Psoas muscle (tissue), 8 donors: ENCODE data around the gene TMTC2. TPM values are rescaled to one million over a fixed set of nuclear protein-coding genes. Genes with fewer than 3 reads are reported as not detected.

Source experiments
- ATAC-seq, 4 donors: fragments of 200-7000 bp; cut with Tn5 transposase; one replicate each; pipeline ENCODE4 v1.9.1; 2020; ENCODE audit warnings: moderate library complexity in 3 of 4, mild to moderate bottlenecking in 2 of 4
- DNase-seq, 2 donors: peaks; one replicate each; pipeline ENCODE4 v3.0.0-alpha.2; 2020
- H3K27ac ChIP-seq: fragments of 200-600 bp; one replicate; pipeline ENCODE4 v1.8.0; 2022
- H3K27me3 ChIP-seq, 3 donors: fragments of 200-600 bp in 1 of 3; one replicate each; pipeline versions ENCODE4 v1.6.1 to v1.8.0; 2013 to 2022; ENCODE audit warnings: low read length in 2 of 3, mild to moderate bottlenecking in 2 of 3, moderate library complexity in 1 of 3; ENCODE audit not compliant: insufficient read depth in 3 of 3
- H3K36me3 ChIP-seq, 2 donors: fragments of 200-600 bp in 1 of 2; one replicate each; pipeline versions ENCODE4 v1.6.1 to v1.8.0; 2013 to 2022; ENCODE audit warnings: low read depth in 1 of 2, mild to moderate bottlenecking in 1 of 2, moderate library complexity in 1 of 2; ENCODE audit not compliant: insufficient read depth in 1 of 2
- H3K4me1 ChIP-seq: fragments of 200-600 bp; one replicate; pipeline ENCODE4 v1.8.0; 2022
- H3K4me3 ChIP-seq: fragments of 200-600 bp; one replicate; pipeline ENCODE4 v1.8.0; 2022; ENCODE audit warnings: mild to moderate bottlenecking
- H3K9me3 ChIP-seq: fragments of 200-600 bp; one replicate; pipeline ENCODE4 v1.8.0; 2022
- WGBS, 3 donors: extraction: QIAGEN DNeasy Blood & Tissue Kit; methylation state at CpG; one replicate each; pipeline versions ENCODE4 v1.1.6 to v1.1.7; 2013; 5-methylcytosine and 5-hydroxymethylcytosine counted together
- intact Hi-C, 2 donors: fragments of 100-400 bp; cut with DNase I; formaldehyde crosslinking; loops; one replicate each; pipeline versions ENCODE4 v1.11.0 to v1.14.2; 2022
- polyA plus RNA-seq, 3 donors: library from polyadenylated mRNA; stranded (reverse); fragments of 200-250 nt; gene quantifications; one replicate each; pipeline ENCODE4 v1.2.3, GENCODE V29; 2013
- total RNA-seq, 4 donors: library from RNA; stranded (reverse); fragmentation: NEBNext Ultra II Directional in 2 of 4; extraction: Animal tissue kit (Norgen Biotek cat#: 25700) in 2 of 4; gene quantifications; one replicate each; pipeline versions ENCODE4 v1.2.1 to v1.2.4, GENCODE V29; 2021 to 2023
- TF ChIP-seq, protein P1 (sequence below): fragments of 200-600 bp; IDR thresholded peaks from one replicate; pipeline ENCODE4 v1.8.0; 2022; ENCODE audit warnings: antibody characterized with exemption
- donor health status: healthy with polysubstance abuse.
- donor health status: DM: no; HTN: no; CAD: no; lungs with moderate emphysema.
- donor health status: Bipolar disorder and iron deficiency.
- donor health status: healthy.
- donor health status: DM: yes; HTN: yes; CAD: no.
- donor health status: DM: no; HTN: no; CAD: no.
- donor health status: DM: no; HTN: no; CAD: no.
- donor health status: DM: yes; HTN: yes; CAD: no.

The TMTC2 gene
- total and polyA plus RNA-seq, 7 donors: 0.85 to 2.7 (median 1.8) TPM

- WGBS, 3 donors: 90 to 93% (median 91%) methylated on average over 3 of the region's 3 CpGs
- Histone ChIP-seq H3K27me3 (no peaks in the 10 kb centered on the region), H3K27ac (no peak overlapping the region), H3K4me1 (no peaks in the 10 kb centered on the region), H3K36me3 (no peaks in the 10 kb centered on the region), H3K4me3 (no peak overlapping the region), H3K9me3 (no peaks in the 10 kb centered on the region)
- DNase-seq (no peak), ATAC-seq (no peak)
- TF ChIP-seq, protein P1, sequence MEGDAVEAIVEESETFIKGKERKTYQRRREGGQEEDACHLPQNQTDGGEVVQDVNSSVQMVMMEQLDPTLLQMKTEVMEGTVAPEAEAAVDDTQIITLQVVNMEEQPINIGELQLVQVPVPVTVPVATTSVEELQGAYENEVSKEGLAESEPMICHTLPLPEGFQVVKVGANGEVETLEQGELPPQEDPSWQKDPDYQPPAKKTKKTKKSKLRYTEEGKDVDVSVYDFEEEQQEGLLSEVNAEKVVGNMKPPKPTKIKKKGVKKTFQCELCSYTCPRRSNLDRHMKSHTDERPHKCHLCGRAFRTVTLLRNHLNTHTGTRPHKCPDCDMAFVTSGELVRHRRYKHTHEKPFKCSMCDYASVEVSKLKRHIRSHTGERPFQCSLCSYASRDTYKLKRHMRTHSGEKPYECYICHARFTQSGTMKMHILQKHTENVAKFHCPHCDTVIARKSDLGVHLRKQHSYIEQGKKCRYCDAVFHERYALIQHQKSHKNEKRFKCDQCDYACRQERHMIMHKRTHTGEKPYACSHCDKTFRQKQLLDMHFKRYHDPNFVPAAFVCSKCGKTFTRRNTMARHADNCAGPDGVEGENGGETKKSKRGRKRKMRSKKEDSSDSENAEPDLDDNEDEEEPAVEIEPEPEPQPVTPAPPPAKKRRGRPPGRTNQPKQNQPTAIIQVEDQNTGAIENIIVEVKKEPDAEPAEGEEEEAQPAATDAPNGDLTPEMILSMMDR: no peak
- intact Hi-C loops: no loop called here
Measured at GRCh38 chr12:82848845-82849244, 162.1 kb downstream of the TMTC2 start.

GRCh38 chr12:82852529-82852928 is 165.8 kb downstream of the TMTC2 start:
- H3K27ac ChIP-seq: no peak overlapping the region
- TF ChIP-seq, protein P1: no peak
- H3K27me3 ChIP-seq: no peaks in the 10 kb centered on the region
- H3K4me3 ChIP-seq: no peak overlapping the region
- no peaks in the 10 kb centered on the region for H3K36me3 ChIP-seq
- H3K9me3 ChIP-seq: no peaks in the 10 kb centered on the region
- no peaks in the 10 kb centered on the region for H3K4me1 ChIP-seq
- WGBS, 3 donors: 84 to 93% (median 88%) methylated on average over 1 of the region's 1 CpG
- intact Hi-C loops: no loop called here
- ATAC-seq (no peak), DNase-seq (no peak)

DNA sequence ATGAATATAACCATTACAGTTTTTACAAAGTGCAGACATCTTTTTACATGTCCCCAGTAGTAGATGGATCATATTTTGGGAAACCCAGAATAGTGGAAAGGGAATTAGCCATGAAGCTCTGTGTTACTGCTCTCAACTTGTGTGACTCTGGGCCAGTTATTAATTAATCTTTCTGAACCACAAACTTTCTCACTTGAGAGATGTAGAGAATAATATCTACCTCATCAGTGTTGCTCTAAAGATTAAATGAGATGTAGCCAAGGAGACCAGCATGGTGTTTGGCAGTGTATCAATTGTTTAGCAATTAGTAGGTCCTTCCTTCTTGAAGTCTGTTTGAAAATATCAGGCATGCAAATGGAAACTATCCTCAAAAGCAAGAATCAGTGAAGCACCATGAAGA is 169.2 kb downstream of the TMTC2 start:
- H3K4me3 ChIP-seq: no peak overlapping the region
- H3K27me3 ChIP-seq: no peaks in the 10 kb centered on the region
- ATAC-seq: no peak
- intact Hi-C loops: no loop called here
- H3K36me3 ChIP-seq: no peaks in the 10 kb centered on the region
- DNase-seq: no peak
- TF ChIP-seq, protein P1: no peak
- H3K4me1 ChIP-seq: no peaks in the 10 kb centered on the region
- H3K9me3 ChIP-seq: no peaks in the 10 kb centered on the region
- H3K27ac ChIP-seq: no peak overlapping the region

DNA sequence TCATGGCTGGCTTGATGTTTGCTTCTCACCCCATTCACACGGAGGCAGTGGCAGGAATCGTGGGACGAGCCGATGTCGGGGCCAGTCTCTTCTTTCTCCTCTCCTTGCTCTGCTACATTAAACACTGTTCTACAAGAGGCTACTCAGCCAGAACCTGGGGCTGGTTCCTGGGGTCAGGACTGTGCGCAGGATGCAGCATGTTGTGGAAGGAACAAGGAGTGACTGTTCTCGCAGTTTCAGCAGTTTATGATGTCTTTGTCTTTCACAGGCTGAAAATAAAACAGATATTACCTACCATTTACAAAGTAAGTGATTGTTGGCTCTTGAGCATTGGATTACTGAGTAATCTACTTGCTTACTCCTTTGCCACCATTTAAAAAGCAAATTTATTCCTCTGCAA is 170.6 kb downstream of the TMTC2 start:
- Histone ChIP-seq H3K9me3 (no peaks in the 10 kb centered on the region), H3K27me3 (no peaks in the 10 kb centered on the region), H3K4me3 (no peak overlapping the region), H3K36me3 (no peaks in the 10 kb centered on the region), H3K27ac (no peak overlapping the region), H3K4me1 (no peaks in the 10 kb centered on the region)
- intact Hi-C loops: no loop called here
- TF ChIP-seq, protein P1: no peak
- ATAC-seq (no peak), DNase-seq (no peak)
- 85 to 90% (median 85%) methylated on average over 7 of the region's 7 CpGs for WGBS, 3 donors

DNA sequence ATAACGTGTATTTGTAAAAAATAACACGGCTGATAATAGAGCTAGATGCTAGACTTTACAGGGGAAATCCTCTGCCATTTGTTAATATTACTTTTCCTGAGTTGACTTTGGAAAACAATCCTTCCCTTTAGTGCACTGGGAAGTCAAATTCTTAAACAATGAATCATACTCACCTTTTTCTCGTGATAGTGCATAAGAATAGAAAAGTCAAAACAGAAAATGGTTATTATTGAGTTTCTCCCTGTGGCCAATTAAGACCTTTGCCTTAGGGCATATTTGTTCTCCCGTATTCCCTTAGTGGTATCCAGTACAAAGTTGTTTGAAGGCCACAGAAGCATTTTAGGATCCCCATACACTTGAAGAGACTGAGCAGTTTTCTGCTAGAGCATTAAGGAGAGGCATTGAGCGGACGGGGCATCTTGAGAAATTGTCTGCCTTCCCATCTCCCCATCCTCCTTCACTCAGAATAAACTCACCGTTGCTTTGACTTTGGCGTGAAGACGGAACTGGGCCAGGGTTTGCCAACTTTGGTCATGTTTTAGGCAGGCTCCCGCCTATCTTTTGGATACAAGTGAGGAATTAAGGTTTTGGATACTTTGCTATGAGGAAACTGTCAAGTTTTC is 171.3 kb downstream of the TMTC2 start:
- H3K4me3 ChIP-seq: no peak overlapping the region
- intact Hi-C loops: no loop called here
- ATAC-seq (no peak), DNase-seq (no peak)
- H3K27me3 ChIP-seq: no peaks in the 10 kb centered on the region
- no peaks in the 10 kb centered on the region for H3K9me3 ChIP-seq
- H3K4me1 ChIP-seq: no peaks in the 10 kb centered on the region
- no peaks in the 10 kb centered on the region for H3K36me3 ChIP-seq
- 73 to 82% (median 80%) methylated on average over 10 of the region's 10 CpGs for WGBS, 3 donors
- TF ChIP-seq, protein P1: no peak
- no peak overlapping the region for H3K27ac ChIP-seq
